ENCODE data around the gene PHKA2.

PHKA2 gene

DNA sequence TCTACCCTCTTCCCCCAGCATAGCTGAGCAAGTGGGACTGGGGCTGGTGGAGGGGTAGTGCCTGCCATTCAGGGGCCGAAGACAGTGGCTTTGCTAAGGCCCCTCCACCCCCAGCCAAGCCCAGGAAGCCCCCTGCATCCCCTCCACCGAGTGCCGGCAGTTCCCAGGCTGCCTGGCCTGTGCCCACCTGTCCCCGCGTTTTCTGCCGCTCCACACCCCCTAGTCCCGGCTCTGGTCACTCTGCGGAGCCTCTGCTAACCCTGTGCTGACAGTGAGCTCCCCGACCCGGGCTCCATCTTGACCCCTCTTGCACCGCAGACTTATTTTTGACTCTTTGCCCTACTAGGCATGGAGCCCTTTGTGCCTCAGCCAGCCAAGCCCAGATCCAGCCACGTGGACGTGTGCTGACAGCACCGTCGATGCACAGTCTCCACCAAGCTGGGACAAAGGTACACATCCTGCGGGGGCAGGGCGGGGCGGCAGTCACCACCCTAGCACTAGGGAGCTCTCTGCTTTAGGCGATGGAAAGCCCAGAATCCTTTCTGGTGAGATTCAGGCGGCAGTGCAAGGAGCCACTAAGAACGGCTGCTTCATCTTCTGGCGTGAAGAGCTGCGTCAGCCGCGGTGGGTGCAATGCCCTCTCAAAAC is 96.6 kb downstream of the PHKA2 start:
- DNase-seq = no peak

DNA sequence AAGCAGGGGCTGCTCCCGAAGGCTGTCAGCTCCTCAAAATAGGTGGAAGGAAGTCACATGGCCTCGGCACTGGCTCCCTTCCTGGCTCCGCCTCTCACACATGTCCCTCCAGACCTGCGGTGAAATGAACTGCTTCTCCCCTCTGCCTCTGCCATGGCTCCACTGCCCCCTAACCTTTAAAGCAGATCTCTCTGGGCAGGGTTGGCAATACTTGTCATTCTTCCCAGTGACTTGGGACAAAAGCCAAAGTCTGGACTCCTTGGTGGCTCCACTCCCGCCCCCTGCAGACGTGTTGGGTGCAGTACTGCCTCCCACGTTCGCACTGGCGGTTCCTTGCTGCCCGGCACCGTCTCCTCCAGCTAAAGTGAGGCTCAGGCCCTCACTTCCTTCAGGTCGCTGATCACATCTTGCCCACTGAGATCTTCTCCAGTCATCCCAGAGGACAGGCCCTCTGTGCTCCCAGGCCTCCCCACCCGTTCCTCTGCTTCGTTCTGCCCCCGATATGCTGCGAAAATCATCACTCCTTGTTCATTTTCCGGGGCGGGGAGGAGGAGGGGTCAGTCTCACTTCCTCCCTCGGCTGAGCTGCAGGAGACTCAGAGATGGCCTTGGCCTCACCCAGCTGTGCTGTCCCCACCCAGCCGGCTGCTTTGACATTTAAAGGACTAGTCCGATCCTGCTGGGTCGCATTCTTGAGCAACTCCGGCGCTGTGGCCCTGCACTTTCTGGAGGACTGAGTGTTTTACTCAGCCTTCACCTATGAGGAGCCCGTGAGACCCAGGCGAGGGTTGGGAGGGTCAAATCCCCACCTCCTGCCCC is 97.4 kb downstream of the PHKA2 start:
- DNase-seq = peak; percentile 53

DNA sequence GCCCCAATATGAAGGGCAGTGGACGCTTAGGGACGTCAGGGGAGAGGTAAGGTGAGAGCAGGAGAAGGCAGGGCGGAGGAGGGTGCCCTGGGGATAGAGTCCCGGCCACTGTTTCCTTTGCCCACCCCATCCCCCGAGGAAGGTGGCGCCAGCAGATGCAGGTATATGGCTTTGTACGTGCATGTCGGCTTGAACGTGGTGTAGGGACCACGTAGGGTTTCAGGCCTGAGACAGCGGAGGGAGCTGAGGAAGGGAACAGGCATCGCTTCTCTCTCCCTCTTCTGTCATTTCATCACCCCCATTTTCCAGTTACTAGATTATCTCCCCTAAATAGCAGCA is 97.9 kb downstream of the PHKA2 start:
- no peak for DNase-seq

DNA sequence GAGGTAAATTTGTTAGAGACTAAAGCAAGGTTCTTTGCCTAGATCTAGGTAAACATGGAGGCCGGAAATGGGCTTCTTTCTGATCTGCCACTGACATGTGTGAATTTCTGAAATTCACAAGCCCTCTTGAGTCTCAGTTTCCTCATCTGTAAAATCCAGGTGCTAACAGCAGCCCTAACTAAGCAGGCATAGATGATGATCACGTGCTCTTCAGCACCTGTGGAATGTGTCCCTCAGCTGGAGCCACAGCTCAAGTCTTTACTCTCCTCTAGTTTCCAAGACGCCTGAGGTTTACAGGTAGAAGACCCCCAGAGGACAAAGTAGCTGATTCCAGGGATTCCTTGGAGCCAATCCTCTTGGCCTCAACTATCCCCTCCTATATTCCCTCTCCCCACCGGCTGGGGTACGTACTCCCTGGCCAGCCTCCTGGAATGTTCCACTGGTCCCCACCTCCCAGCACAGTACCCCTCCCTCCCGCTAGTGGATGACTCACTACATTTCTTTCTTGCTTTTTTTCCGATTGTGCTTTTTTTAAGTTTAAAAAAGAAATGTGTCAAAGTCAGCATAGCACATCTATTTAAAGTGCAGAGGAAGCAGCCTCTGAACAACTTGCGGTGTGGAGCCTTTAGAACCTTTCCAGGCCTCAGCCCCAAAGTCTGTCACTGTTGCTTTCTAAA is 98.4 kb downstream of the PHKA2 start:
- DNase-seq = peak; percentile 30

DNA sequence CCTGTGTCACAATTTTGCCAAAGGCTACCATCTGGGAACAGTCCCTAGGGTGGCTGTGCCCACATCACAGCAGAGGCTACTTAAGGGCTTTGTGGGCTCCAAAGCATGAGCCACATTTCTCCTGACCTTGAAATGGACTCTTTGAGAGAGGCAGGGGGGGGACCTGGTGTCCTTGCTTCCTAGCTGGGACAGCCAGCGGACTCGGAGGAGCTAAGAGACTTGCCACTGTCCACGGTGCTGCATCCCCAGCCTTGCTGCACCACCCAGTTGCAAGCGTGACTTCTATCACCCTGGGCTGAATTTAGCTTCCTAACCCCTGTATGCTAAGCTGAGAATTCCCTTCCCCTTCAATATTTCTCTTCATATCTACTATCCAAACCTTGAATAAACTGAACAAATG is 99.0 kb downstream of the PHKA2 start:
- DNase-seq = no peak

DNA sequence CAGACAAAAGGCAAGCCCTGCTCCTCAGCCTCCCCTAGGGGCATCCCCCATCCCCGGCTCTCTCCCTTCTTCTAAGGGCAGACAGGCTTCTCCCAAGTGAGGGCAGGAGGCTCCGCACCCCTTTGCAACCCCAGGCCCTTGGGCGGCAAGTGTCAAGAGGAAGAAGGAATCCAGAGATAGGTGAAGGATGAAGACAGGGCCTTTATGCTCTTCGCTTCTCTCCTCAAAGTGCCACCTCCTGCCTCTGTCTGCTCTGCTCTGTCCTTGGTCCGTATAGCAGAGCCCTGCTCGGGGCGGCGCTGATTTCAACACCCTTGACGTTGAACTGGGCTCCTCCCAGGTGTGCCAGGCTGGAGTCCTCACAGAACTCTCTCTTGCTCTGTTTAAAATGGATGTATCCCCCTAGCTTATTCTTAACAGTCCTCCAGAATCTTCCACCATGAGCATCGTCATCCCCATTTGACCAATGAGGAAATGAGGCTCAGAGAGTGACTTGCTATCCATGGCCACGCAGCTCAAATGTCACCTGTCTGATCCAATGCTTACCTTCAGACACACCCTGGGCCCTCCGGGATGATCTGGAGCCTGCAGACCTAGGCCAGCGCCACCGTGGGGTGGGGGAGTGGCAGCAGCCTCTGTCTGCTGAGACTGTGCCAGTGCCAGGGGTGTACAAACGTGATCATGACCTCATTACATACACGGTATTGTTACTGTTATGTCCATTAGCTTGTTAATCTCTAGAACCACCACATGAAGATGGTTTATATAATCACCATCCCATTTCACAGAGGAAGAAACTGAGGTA is 99.8 kb downstream of the PHKA2 start:
- DNase-seq = no peak

DNA sequence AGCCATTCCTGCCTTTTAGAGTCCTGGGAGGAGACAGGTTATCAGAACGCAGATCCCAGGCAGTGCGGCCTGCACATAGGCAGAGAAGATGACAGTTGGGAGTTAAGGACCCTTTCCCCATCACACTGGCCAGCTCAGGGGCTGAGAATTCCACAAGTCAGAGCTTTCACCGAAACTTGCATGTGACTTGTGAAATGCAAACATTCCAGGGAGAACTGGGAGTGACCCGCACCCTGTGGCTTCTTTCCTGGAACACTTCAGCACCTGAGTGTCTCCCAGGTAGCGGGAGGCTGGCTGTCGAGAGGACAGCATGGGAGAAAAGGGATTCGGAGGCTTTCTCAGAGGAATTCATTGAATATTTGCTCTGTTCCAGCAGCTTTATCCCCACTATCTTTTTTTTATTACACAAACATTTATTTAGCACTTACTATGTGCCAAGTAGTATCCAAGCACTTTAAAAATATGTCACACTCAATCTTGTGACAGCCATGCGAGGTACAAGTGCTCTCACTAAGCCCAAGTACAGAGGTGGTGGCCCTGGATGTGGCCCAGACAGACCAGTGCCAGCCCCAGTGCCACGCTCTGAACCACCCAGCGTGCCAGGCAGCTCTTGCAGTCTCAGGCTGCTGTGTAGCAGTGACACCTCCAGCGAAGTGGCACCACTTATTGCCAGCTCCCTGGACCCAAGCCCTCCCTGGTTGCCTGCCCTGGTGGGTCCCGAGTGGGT is 100.5 kb downstream of the PHKA2 start:
- DNase-seq = no peak

DNA sequence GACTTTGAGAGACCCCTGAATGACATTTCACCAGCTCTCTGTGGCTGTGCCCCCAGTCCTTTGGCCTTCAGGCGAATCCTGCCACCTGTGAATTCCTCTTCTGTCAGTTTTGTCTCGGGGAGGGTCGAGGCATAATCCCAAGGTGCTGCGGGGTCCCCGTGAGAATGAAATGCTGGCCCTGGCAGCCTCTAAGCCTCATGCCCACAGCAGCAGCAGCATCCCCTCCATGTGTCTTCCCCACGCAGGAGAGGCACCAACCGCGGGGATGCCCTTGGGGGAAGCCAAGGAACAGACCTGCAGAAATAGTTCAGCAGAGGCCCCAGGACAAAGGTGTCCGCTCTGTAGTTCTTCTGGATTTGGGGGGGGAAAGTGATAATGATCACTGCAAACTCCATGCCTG is 104.8 kb downstream of the PHKA2 start:
- DNase-seq = no peak

DNA sequence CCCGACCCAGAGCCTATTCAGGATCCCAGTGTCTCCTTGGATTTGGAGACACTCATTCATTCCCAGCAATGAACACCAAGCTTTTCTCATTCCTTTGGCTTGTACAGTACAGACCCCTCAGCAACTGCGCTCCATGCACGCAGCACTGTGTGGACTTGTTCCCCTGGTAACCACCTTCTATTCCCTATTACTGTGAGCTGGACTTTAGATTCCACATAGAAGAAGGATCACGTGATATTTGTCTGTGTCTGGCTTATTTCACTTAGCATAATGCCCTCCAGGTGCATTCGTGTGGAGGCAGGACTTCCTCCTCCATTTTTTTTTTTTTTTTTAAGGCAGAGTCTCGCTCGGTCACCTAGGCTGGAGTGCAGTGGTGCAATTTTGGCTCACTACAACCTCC is 106.4 kb downstream of the PHKA2 start:
- no peak for DNase-seq

DNA sequence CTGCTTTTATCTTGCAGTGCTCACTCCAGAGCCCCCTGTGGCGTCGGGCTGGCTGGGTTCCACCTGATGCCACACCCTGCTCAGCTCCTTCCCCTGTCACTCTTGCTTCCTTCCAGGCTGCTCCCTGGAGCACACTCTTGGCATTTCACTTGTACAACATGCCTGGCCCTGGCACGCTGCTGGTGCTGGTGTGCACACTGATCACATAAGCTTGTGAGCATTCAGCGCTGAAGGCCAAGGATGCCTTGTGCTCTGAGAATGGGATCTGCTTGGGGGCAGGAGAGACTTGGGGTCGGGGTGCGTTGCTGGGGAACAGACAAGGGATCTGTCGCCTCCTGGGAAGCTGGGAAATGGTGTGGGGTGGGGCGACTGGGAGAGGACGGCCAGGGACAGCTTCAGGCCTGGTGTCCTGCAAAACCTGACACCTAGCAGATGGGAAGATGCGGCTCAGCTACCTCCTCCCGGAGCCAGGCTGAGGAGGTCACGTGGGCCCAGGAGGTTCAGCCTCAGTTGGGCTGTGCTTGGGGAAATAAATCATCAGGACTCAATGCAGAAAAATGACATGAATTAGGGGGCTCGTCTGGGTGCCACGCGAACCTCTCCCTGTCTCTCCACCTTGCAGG is 108.5 kb downstream of the PHKA2 start:
- DNase-seq = no peak

DNA sequence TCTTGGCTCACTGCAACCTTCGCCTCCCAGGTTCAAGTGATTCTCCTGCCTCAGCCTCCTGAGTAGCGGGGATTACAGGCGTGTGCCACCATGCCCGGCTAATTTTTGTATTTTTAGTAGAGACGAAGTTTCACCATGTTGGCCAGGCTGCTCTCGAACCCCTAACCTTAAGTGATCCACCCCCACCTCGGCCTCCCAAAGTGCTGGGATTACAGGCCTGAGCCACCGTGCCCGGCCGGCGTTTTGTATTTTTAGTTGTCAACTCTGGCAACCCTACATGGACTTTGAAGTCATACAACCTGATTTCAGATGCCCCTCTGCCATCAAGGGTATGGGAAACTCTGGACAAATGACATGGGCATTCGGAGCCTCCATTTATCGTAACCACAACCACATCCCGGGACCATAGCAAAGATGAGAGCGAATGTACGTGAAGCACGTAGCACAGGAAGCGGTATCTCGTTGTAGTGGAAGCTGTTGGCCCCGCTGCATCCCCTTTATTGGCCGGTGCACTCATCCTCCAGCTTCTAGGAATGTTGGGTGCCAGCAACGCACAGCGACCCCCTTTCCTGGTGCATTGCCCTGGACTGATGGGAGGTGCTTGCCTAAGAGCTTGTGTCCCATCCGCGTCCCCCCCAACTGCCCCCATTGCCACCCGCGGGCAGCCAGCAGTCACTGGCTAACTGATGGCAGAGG is 109.2 kb downstream of the PHKA2 start:
- no peak for DNase-seq

DNA sequence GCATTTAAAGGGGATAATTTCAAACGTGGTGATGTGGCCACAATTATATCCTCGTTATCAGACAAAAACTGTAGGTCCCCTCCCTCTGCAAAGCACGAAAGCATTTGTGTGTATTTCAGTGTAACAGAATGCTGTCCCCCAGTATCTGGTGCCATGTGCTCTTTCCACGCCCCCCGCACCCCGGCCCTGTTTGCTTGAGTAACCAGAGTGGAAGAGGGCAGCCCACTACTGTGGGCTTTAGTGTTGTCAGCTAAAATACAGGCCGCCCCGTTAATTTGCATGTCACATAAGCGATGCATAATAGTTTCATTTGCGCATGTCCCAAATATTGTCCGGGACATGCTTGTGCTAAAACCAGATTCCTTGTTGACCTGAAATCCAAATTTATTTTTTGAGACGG is 110.1 kb downstream of the PHKA2 start:
- no peak for DNase-seq

DNA sequence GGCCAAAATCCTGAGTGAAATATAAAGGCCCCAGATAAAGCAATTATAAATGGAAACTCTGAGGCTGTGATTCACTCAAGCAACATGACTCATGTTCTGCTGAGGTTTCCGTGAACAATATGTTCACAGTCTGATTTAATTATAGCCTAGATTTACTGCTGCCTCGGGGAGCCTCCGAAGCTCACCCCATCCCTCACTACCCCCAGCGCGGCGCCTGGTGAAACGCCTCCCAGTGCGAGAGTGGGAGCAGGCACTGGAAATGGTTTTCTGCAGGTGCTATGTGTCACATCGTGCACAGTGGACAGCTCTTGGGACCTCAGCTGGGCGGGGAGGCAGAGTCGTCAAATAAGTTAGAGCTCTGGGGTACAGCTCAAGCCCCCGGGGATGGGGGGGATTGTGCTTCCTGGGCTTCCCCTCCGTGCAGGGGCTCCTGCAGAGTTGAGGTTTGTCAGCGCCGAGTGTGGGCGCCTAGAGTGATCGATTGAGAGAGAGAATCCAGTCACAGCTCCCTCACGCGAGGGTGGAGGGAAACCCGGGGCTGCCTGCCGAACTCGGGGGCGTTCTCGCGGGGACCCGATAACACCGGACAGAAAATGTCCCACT is 110.6 kb downstream of the PHKA2 start:
- DNase-seq = no peak

DNA sequence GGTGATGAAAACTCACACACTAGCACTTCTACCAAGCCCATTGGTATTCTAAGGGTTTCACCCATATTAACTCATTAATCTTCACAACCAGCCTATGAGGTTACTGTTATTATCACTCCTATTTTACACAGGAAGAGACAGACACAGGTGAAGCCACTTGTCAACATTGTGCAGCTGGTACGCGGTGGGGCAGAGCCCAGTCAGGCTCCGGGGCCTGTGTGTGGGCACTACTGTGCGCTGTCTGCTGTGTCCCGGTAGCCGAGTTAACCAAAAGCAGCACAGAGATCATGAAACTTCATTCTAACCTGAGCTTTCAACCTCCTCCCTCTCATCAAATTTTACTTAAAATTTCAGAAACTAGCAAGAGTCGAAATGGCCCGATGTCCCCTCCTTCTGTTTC is 111.3 kb downstream of the PHKA2 start:
- no peak for DNase-seq

DNA sequence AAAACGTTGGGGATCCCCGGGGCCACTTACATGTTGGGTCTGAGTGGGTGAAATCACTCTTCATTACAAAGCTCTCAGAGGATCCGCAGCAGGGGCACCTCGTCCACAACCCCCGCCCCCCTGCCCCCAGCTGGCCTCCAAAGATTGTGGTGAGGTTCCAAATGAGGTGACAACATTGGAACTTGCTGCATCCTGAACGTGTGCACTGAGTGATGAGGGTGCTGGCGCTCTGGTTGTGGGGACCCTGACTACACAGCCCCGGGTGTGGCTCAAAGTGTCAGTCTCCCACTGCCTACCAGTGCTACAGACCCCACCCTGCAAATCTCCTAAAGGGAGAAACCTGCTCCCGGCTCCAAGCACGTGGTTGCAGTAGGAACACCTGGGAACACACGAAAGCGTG is 111.9 kb downstream of the PHKA2 start:
- DNase-seq = no peak

DNA sequence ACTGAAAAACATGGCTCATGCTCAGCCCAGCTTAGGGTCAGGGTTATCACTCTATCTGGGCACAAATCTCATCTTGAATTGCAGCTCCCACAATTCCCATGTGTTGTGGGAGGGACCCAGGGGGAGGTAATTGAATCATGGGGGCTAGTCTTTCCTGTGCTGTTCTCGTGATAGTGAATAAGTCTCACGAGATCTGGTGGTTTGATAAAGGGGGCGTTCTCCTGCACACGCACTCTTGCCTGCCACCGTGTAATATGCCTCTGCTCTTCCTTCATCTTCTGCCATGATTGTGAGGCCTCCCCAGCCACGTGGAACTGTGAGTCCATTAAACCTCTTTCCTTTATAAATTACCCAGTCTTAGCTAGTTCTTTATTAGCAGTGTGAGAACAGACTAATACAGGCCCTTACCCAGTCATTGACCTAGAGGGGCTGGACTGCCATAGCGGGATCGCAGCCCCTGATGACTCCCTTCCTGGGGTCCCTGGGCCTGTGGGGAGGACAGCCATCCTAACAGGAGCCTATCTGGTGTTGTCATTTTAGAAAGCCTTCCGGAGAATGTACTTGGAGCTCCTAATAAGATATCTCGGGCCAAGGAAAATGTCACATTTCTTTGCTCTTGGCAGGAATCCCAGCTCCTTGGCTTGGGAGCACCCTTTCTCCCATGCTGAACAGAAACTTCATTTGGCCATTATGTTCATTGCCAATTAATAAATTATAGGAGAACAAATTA is 112.6 kb downstream of the PHKA2 start:
- no peak for DNase-seq

DNA sequence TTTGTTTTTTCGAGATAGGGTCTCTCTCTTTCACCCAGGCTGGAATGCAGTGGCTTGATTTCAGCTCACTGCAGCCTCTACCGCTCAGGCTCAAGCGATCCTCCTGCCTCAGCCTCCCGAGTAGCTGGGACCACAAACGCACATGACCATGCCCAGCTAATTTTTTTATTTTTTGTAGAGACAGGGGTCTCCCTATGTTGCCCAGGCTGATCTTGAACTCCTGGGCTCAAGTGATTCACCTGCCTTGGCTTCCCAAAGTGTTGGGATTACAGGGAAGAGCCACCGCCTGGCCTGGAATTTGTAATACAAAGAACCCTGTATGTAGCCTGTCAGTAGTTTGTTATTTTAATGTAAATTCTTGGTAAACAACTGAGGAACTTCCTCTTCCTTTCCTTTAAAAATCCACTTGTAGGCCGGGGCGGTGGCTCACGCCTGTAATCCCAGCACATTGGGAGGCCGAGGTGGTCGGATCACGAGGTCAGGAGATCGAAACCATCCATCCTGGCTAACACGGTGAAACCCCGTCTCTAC is 119.5 kb downstream of the PHKA2 start:
- no peak for DNase-seq

DNA sequence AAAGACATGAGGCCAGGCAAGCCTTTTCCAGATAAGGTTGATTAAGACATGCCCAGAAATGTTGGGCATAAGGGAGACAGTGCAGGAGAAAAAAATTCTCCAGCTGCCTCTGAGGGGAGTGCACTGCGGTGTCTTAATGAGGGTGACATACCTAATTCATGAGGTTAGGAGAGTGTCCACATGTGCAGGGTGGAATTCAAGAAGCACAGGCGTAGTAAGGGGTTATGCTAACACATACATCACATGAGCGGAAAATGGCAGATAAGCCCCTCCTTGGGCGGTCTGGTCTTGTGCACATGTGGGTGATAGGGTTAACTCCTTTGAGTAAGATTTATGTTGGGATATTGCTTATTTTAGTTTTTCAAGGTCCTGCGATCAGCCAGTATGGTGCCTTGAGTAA is 122.4 kb downstream of the PHKA2 start:
- DNase-seq = no peak

DNA sequence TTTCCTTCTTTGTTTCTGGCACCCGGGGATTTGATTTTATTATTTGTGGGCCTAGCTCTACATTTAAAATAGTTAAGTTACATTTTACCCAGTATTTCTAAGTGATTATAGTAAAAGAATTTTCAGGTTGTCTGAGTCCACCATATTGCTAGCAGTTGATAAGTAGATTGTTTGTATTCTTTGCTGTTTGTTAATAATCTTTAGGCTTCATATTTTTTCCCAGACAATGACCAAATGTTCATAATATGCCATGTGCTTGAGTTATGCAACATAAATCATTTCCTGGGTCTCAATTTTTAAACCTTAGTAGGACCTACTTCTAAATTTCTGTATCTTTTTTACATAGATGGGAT is 127.3 kb downstream of the PHKA2 start:
- no peak for DNase-seq

DNA sequence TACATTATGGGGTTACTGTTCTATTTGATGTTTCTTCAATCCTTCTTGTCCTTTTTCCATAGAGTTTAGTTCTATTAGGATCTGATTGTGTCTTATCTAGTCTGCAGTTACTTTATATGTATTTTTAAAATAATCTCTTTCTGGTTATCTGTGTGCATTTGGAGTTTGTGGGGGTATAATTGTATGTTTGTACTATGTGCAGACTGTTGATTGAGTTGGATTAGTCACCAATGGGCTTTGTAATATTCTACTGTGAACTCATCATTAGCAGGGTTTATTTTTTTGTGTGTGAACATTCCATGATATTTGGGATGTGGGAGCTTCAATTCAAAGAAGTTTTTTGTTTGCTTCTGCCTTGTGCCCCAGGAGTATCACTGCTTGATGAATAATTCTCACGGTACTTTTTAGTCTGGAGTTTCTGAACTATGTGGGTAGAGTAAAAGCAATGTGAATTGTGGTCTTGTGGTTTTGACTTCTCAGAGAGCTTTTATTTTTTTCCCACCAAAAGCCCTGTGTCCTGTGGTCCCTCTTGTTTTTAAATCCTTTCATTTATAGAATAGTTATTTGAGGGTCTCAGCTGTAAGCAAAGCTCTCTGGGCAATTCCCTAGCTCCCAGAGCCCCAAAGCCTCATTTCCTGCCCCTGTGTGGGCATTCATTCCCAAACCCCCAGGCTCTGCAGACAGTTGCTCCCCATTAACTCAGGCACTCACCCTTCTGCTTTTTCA is 127.8 kb downstream of the PHKA2 start:
- no peak for DNase-seq
